ENCODE data around the gene SLC25A12.

Gene SLC25A12

DNA sequence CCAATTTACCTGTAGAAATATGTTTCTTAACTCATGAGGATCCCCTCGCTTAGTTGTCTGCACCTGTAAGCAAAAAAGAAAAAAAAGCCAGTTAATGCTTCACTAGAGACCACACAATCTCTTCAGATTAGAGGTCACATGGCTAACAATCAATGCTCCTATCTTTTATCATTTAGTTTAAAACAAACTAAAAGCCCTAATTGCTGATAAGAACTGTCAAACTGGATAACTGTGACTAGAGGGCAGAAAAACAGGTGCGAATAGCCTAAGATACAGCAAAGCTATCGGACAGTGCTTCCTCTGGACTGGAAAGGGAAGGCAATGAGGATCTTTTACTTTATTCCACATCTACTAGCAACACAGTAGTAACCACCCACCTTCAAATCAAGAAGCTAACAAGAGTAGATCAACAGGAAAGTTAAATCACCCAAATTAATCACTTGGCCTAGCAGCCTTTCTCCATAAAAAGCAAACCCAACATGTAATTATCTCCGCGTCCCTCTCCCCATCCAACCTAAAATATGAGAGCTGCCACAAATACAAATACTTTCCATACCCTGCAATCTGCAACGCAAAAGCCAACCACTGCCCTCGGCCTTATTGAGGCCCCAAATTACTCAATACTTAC is 734 bp downstream of the SLC25A12 start:
- TF ChIP-seq, protein P1, sequence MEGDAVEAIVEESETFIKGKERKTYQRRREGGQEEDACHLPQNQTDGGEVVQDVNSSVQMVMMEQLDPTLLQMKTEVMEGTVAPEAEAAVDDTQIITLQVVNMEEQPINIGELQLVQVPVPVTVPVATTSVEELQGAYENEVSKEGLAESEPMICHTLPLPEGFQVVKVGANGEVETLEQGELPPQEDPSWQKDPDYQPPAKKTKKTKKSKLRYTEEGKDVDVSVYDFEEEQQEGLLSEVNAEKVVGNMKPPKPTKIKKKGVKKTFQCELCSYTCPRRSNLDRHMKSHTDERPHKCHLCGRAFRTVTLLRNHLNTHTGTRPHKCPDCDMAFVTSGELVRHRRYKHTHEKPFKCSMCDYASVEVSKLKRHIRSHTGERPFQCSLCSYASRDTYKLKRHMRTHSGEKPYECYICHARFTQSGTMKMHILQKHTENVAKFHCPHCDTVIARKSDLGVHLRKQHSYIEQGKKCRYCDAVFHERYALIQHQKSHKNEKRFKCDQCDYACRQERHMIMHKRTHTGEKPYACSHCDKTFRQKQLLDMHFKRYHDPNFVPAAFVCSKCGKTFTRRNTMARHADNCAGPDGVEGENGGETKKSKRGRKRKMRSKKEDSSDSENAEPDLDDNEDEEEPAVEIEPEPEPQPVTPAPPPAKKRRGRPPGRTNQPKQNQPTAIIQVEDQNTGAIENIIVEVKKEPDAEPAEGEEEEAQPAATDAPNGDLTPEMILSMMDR (IDR thresholded peaks at IDR 0.05; ENCODE audit: borderline replicate concordance, control extremely low read depth, extremely low read depth, insufficient read depth, missing control alignments): no peak
- in situ Hi-C loops (cut with MboI; ENCODE audit: low sequenced_read_pairs, unreplicated experiment): no loop called here
- no peak for DNase-seq (ENCODE audit: low spot score)

- DNase-seq (ENCODE audit: low spot score): no peak
Measured at GRCh38 chr2:171889808-171890207, 4.2 kb downstream of the SLC25A12 start.

DNA sequence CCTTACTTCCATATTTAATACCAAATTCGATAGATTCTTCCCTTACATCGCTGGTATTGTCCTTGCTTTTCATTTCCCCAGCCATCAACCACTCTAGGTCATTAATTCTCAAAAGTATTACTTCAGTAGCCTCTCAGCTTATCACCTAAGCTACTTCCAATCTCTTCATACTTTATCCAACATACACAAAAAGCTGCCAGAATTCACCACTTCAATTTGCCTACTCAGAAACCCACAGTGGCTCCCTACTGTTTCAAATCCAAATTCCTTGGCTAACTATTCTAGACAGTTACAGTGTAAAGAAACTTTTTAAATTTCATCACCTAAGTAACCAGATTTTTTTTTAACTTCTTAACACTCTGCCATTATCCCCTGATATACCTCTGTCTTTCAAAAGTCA is 4.7 kb downstream of the SLC25A12 start:
- in situ Hi-C loops (cut with MboI; ENCODE audit: low sequenced_read_pairs, unreplicated experiment): no loop called here
- DNase-seq (ENCODE audit: low spot score): no peak
- TF ChIP-seq, protein P1 (IDR thresholded peaks at IDR 0.05; ENCODE audit: borderline replicate concordance, control extremely low read depth, extremely low read depth, insufficient read depth, missing control alignments): no peak

More at GRCh38 chr2:171889808-171890207, 4.2 kb downstream of the SLC25A12 start:
- in situ Hi-C loops (cut with MboI; ENCODE audit: low sequenced_read_pairs, unreplicated experiment): no loop called here
- TF ChIP-seq, protein P1 (IDR thresholded peaks at IDR 0.05; ENCODE audit: borderline replicate concordance, control extremely low read depth, extremely low read depth, insufficient read depth, missing control alignments): no peak

GRCh38 chr2:171883275-171883893 is 10.7 kb downstream of the SLC25A12 start:
- DNase-seq (ENCODE audit: low spot score): no peak
- in situ Hi-C loops (cut with MboI; ENCODE audit: low sequenced_read_pairs, unreplicated experiment): no loop called here
- TF ChIP-seq, protein P1 (IDR thresholded peaks at IDR 0.05; ENCODE audit: borderline replicate concordance, control extremely low read depth, extremely low read depth, insufficient read depth, missing control alignments): no peak

- peak; percentile 34 for DNase-seq (ENCODE audit: low spot score)
- TF ChIP-seq, protein P1 (IDR thresholded peaks at IDR 0.05; ENCODE audit: borderline replicate concordance, control extremely low read depth, extremely low read depth, insufficient read depth, missing control alignments): no peak
- in situ Hi-C loops (cut with MboI; ENCODE audit: low sequenced_read_pairs, unreplicated experiment): no loop called here
Measured at GRCh38 chr2:171882089-171882769, 11.8 kb downstream of the SLC25A12 start.

- in situ Hi-C loops (cut with MboI; ENCODE audit: low sequenced_read_pairs, unreplicated experiment): no loop called here
Measured at GRCh38 chr2:171880774-171881173, 13.3 kb downstream of the SLC25A12 start.

More at GRCh38 chr2:171880774-171881173, 13.3 kb downstream of the SLC25A12 start:
- no peak for DNase-seq (ENCODE audit: low spot score)
- TF ChIP-seq, protein P1 (IDR thresholded peaks at IDR 0.05; ENCODE audit: borderline replicate concordance, control extremely low read depth, extremely low read depth, insufficient read depth, missing control alignments): no peak
